ENCODE results near the gene SASH1.

SASH1 gene

GRCh38 chr6:148509800-148510581, 167.4 kb downstream of the SASH1 start:
- DNase-seq (ENCODE audit: extremely low spot score), result peak; percentile 46
- TF ChIP-seq CTCF (IDR thresholded peaks at IDR 0.05; ENCODE audit: control extremely low read depth, extremely low read depth, low read depth, missing control alignments), result no peak
- CTCF ChIA-PET, result interaction anchor here (1.0 to 1.8 kb wide), 3 partner anchors 9 to 13 kb away, joined by 3 to 5 read pairs (median 5); no protein-coding TSS in a partner anchor
- POLR2A ChIA-PET, result interaction anchor here (0.7 kb wide), 1 partner anchor 173 kb away, joined by 3 read pairs; no protein-coding TSS in a partner anchor

DNA sequence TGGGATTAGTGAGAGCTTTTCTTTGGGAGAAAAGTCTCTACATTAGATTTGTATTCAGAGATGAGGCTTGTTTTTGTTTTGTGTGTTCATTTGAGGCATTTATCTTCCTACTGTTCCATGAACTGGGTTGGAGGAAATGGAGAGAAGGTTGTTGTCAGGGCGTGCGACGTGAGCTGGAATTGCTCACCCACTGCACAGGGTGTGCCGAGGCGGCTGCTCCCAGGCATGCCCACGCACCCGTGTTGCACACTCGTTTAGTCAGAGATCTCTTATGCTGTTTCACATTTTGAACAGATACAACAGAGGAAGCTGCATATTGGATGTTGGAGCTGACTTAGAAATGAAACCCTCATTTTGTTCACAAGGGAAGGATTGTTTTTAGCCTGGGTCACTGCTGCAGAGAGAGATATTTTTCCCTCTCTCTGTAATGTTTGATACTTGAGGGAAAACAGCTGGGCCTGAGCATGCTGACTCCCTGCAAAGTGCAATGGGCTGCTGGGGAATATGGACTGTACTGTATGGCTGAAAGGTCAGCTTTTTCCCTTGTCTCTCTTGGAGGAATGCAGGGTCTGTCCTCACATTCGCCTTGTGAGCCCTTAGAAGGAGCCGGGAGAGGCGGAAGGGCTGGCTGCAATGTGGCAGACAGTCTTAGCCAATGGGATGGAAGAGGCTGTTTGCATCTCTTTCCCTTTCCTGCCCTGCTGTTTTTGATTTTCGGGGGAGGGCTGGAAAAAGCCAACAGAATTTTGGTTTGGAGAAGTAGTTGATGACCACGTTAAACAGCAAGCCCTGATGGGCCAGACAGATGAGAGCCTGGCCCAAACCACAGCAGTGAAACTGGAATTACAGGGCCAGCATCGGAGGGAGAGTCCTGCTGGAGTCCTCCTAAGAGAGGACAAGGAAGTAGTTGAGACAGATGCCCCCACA, 170.8 kb downstream of the SASH1 start:
- CTCF ChIA-PET, result interaction anchor here (1.0 kb wide), 1 partner anchor 13 kb away, joined by 3 read pairs; no protein-coding TSS in a partner anchor
- DNase-seq (ENCODE audit: extremely low spot score), result no peak
- POLR2A ChIA-PET, result no interaction called here
- TF ChIP-seq CTCF (IDR thresholded peaks at IDR 0.05; ENCODE audit: control extremely low read depth, extremely low read depth, low read depth, missing control alignments), result no peak

GRCh38 chr6:148514091-148514845, 171.6 kb downstream of the SASH1 start:
- POLR2A ChIA-PET, result no interaction called here
- CTCF ChIA-PET, result no interaction called here
- no peak for TF ChIP-seq CTCF (IDR thresholded peaks at IDR 0.05; ENCODE audit: control extremely low read depth, extremely low read depth, low read depth, missing control alignments)
- no peak for DNase-seq (ENCODE audit: extremely low spot score)

DNA sequence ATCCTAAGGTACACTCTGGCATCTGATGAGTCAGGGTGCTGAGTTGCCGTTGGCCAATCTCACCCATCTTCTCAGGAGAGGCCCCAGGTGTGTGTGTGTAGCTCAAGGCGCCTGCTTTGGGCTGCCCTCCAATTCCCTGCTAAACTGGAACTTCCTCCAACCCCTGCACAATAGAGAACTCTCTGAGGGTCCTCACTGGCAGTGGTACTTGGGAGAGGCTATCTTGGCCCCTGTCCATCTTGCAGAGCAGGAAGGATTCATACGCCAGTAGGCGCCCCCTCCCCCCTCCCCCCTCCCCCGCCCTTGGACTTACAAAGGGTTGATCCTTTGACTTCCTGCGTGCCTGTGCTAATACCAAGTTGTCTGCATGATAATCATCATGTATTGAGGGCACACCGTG, 173.6 kb downstream of the SASH1 start:
- no peak for DNase-seq (ENCODE audit: extremely low spot score)
- ChIA-PET POLR2A (no interaction called here), CTCF (no interaction called here)
- TF ChIP-seq CTCF (IDR thresholded peaks at IDR 0.05; ENCODE audit: control extremely low read depth, extremely low read depth, low read depth, missing control alignments), result no peak

- TF ChIP-seq CTCF (IDR thresholded peaks at IDR 0.05; ENCODE audit: control extremely low read depth, extremely low read depth, low read depth, missing control alignments), result no peak
- DNase-seq (ENCODE audit: extremely low spot score), result no peak
- ChIA-PET POLR2A (no interaction called here), CTCF (no interaction called here)
Measured at GRCh38 chr6:148516617-148517016, 174.0 kb downstream of the SASH1 start.

DNA sequence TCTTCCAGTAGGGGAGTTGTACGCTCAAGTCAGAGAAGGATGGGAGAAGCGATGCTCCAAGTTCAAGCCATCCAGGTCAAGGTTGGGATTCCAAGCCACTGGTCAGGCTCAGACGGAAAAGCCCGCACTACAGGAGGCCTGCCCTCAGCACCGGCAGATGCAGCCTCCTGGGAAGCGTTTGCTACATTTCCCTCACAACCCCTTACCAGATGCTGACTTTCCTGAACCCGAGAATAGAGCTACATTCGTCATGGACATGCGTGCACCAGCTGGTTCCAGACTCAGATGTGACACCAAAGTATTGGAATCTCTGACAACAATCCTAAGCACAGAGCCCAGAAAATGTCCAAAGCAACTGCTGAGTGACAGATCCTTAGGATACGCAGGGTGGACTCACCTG, 174.8 kb downstream of the SASH1 start:
- CTCF ChIA-PET, result no interaction called here
- no peak for DNase-seq (ENCODE audit: extremely low spot score)
- POLR2A ChIA-PET, result no interaction called here
- no peak for TF ChIP-seq CTCF (IDR thresholded peaks at IDR 0.05; ENCODE audit: control extremely low read depth, extremely low read depth, low read depth, missing control alignments)

All from GM10248 (cell line).